Measurements from ENCODE around the gene DHX35.

The DHX35 gene

DNA sequence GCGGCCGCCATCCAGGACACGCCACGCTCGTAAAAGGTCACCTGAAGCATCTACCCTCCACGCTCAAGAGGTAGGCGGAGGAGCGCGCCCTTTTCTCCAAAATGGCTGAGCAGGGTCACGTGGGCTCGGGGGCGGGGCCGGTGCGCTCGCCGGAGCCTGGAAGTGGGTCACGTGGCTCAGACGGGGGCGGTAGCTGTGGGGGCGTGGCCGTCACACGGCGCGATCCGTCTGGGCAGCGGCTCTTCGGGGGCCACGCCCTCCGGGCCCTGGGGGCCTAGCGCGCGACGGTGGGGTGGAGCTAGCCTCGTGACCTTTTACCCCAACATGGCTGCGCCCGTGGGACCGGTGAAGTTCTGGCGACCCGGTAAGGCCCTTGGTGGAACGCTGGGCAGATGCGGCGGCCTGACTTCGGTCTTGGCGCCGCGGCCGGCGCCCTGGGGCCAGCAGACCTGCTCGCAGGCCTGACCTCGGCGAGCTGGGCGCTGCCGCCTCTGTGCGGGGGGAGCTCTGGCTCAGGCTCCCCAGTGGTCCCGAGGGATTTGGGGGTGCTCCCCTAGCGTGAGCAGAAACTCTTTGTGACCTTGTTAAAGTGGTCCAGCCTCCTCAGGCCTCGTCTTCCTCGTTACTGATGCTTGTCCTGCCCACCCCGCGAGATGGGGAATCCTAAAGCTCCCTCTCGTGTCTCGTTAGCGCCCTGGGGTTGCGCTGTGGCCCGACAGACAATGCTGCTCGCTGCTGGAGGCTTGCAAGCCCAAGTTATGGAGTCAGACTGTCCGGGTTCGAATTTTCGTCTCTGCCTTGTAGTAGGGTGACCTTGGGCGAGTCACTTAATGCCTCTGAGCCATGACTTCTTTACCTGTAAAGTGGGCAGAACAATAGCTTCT, at the start of gene DHX35:
DHX35 (plus strand) TSS at position 301 of the 884 bp plus-strand sequence; CDS start at position 325, 24 bp downstream.
- FAIRE-seq (peak; percentile 87), DNase-seq (ENCODE audit: low spot score) (peak; percentile 100)

GRCh38 chr20:38915355-38915754, 46.8 kb upstream of the DHX35 start:
- no peak for DNase-seq (ENCODE audit: low spot score)
- FAIRE-seq: no peak

- no peak for DNase-seq (ENCODE audit: low spot score)
- no peak for FAIRE-seq
Measured at GRCh38 chr20:38917657-38918056, 44.5 kb upstream of the DHX35 start.

DNA sequence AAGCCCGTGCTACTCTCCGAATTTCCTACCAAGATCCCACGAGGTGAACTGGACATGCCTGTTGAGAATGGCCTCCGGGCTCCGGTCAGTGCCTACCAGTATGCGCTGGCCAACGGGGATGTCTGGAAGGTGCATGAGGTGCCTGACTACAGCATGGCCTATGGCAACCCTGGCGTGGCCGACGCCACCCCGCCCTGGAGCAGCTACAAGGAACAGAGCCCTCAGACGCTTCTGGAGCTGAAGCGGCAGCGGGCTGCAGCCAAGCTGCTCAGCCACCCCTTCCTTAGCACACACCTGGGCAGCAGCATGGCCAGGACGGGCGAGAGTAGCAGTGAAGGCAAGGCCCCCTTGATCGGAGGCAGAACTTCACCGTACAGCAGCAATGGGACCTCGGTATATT, 44.0 kb upstream of the DHX35 start:
- DNase-seq (ENCODE audit: low spot score): no peak
- FAIRE-seq: no peak

DNA sequence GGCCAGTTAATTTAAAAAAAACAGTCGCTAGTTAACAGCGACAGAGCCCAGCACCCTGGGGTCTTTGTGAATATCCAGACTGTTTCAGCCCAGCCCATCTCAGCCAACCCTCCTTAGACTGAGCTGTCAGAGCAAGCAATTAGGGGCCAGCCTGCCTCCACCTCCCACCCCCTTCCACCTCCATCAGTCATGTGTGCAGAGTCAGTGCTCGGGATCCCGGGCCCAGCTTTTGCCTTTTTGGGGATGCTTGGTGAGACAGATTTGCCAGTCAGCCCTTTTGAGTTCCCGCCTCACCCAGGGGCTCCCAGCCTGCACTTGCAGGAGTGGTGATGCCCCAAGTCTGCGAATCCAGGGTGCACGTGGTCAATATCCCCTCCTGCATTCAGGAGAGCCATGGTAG, 42.5 kb upstream of the DHX35 start:
- FAIRE-seq (no peak), DNase-seq (ENCODE audit: low spot score) (no peak)

DNA sequence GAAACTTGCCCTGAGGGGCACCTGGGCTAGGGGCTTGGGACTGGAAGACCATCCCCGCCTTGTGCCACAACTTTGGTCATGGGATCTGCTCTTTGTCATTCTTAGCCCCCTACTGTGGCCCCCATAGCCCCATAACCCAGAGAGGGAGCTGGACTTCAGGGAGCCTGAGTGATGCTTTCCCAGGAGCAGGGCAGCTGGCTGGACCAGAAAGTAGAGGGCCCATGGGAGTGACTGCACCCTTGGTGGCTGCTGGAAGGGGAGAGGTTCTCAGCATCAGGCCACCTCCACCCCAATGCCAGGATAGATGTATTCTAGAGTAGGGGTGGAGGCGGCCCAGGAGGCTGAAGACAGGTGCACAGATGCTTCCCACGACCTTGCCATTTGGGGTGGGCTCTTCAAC, 41.7 kb upstream of the DHX35 start:
- FAIRE-seq: no peak
- DNase-seq (ENCODE audit: low spot score): no peak

DNA sequence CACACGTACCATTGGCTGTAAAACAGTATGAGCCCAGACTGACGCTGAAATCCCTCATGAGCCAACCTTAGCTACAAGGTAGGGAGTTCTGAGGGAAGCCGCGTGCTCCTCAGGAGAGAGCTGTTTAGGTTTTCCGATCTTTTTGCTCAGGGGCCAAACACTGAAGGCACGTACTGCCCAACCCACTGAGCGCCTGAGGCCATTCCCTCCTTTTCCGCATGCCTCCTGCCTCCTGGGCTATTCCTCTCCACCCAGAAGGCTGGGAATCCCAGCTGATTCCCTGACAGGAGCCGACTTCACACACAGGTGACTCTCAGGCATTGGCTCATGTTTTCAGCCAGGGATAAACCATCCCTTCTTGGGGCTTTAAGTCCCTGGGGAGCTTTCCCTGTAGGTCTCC, 41.3 kb upstream of the DHX35 start:
- FAIRE-seq: no peak
- DNase-seq (ENCODE audit: low spot score): no peak

- DNase-seq (ENCODE audit: low spot score): no peak
- FAIRE-seq: no peak
Measured at GRCh38 chr20:38924718-38925117, 37.4 kb upstream of the DHX35 start.

GRCh38 chr20:38926142-38926933, 35.8 kb upstream of the DHX35 start, which contains the start of gene FAM83D:
Gene FAM83D (plus strand): TSS chr20:38926417. CDS start chr20:38926443, 26 bp downstream.
- DNase-seq (ENCODE audit: low spot score): peak; percentile 99
- FAIRE-seq: peak; percentile 81

GRCh38 chr20:38926934-38927616, 35.1 kb upstream of the DHX35 start:
- FAIRE-seq: no peak
- DNase-seq (ENCODE audit: low spot score): no peak

DNA sequence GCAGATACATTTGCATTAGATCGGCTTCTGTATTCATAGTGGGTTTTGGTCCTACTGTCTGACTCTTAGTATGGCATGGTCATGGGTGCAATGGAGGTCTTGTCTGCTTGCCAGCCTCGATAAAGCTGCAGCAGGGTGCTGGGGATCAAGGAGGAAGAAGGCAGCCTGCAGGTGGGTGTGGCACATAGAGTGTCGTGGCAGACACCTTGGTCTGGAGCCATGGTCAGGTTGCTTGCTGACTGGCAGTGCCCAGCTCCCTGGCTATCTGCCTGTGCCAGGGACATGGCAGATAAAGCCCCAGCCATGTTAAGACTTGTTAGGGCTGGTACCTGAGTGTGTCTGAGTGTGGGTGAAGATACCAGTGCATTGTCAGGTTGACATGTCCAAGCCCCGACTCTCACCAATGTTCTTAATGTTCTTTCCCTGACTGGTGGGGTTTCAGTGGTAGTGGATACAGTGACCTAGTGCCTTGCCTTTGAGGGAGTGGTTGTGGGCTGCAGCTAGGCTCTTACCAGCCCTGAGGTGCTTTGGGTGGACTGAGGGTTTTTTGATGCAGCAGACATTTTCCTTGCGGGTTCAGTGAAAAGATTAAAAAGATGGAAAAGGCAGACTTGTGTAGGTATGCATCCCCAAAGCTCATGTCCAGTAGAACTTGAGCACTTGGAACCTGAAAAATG, 34.1 kb upstream of the DHX35 start:
- FAIRE-seq (no peak), DNase-seq (ENCODE audit: low spot score) (no peak)

- FAIRE-seq (no peak), DNase-seq (ENCODE audit: low spot score) (no peak)
Measured at GRCh38 chr20:38930242-38930569, 31.9 kb upstream of the DHX35 start.

DNA sequence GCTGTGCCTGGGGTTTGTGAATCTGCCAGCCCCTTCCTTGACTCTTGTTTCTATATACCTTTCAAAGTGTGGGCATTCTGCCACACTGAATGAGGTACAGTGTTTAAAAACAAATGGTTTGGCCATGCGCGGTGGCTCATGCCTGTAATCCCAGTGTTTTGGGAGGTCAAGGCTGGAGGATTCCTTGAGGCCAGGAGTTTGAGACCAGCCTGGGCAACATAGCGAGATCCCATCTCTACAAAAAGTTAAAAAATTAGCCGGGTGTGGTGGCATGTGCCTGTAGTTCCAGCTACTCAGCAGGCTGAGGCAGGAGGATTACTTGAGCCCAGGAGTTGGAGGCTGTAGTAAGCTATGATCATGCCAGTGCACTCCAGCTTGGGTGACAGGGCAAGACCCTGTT, 30.2 kb upstream of the DHX35 start:
- FAIRE-seq (no peak), DNase-seq (ENCODE audit: low spot score) (no peak)

- FAIRE-seq: no peak
- DNase-seq (ENCODE audit: low spot score): no peak
Measured at GRCh38 chr20:38932457-38933120, 29.6 kb upstream of the DHX35 start.

GRCh38 chr20:38934530-38934929, 27.6 kb upstream of the DHX35 start:
- no peak for FAIRE-seq
- DNase-seq (ENCODE audit: low spot score): no peak

- no peak for FAIRE-seq
- no peak for DNase-seq (ENCODE audit: low spot score)
Measured at GRCh38 chr20:38935285-38935684, 26.9 kb upstream of the DHX35 start.

DNA sequence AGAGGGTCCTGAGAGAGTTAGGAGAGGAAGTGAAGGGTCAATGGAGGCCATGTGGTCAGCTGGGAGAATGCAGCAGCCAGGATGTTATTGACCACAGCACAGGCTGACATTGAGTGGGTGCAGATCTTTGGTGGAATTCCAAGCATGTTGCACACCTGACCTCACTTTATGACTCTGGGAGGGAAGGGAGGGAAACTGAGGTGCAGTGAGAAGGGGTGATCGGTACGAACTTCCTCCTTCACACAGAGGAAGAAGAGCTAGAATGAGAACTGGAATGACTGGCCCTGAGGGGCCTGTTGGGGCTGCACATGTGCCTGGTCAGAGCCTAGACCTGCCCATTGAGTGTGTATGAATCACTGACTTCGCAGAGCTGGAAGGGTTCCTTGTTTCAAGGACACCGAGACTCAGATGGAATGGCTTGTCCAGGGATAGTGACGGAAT, 26.2 kb upstream of the DHX35 start:
- DNase-seq (ENCODE audit: low spot score): no peak
- no peak for FAIRE-seq

GRCh38 chr20:38937000-38937399, 25.1 kb upstream of the DHX35 start:
- DNase-seq (ENCODE audit: low spot score) (no peak), FAIRE-seq (no peak)

- DNase-seq (ENCODE audit: low spot score) (no peak), FAIRE-seq (no peak)
Measured at GRCh38 chr20:38937978-38938473, 24.1 kb upstream of the DHX35 start.

DNA sequence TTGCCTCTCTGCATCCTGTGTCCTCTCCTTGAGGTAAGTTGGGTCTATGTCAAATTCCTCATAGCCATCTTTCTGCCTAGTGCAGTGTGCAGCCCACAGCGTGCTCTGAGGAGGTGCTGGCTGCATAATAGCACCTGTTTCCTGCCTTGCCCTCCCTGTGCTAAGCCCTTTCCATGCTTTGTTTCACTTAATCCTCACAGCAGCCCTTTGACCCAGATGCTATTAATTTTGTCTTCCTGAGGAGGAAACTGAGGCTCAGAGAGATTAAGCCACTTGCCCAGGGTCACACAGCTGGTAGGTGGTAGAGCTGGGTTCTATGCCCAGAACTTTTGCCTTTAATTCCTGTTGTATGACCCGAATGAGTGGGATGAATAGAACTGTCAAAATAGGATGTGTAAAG, 22.5 kb upstream of the DHX35 start:
- no peak for FAIRE-seq
- DNase-seq (ENCODE audit: low spot score): no peak

DNA sequence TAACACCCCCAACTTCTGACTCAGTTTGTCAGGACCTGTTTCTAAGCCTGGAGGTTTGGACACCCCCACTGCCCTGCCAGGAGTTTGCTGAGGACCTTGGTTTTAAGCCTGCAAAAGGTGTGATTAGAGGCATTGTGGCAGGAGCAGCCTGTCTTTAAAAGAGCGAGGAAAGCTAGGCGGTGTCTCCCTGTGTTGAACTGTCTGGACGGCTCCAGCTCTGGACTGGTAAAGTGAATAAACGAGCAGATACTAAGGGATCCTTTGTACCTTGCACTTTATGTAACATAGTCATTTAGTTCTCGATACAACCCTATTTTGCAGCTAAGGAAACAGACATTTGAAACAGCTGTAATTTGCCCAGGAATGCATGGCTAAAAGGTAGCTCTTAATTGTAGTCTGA, 21.5 kb upstream of the DHX35 start:
- FAIRE-seq (no peak), DNase-seq (ENCODE audit: low spot score) (no peak)

All from urothelium cell line (cell line).